ENCODE data around the gene STPG2. TPM values are rescaled to one million over a fixed set of nuclear protein-coding genes. Genes with fewer than 3 reads are reported as not detected.

Gene STPG2
- total RNA-seq, 1 donor from 2014 or later = 0.19 TPM

GRCh38 chr4:98094118-98094517, 49.2 kb downstream of the STPG2 start:
- no peak for DNase-seq (ENCODE audit: low spot score)

GRCh38 chr4:98093662-98094061, 49.6 kb downstream of the STPG2 start:
- no peak for DNase-seq (ENCODE audit: low spot score)

- DNase-seq (ENCODE audit: low spot score) = no peak
Measured at GRCh38 chr4:98092833-98093439, 50.3 kb downstream of the STPG2 start.

- DNase-seq (ENCODE audit: low spot score) = no peak
Measured at GRCh38 chr4:98081936-98082335, 61.3 kb downstream of the STPG2 start.

DNA sequence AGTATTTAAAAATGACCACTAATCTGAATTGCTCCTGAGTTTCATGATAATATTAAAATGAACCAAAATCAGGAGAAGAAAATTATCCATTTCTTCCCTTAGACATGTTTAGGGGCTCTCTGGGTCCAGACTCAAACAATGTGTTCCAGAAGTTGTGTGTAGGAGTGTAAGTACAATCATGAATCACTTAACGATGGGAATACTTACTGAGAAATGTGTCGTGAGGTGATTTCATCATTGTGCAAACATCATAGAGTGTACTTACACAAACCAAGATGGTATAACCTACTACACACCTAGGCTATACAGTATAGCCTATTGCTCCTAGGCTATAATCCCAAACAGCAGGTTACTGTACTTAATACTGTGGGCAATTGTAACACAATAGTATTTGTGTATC, 74.8 kb downstream of the STPG2 start:
- no peak for DNase-seq (ENCODE audit: low spot score)

DNA sequence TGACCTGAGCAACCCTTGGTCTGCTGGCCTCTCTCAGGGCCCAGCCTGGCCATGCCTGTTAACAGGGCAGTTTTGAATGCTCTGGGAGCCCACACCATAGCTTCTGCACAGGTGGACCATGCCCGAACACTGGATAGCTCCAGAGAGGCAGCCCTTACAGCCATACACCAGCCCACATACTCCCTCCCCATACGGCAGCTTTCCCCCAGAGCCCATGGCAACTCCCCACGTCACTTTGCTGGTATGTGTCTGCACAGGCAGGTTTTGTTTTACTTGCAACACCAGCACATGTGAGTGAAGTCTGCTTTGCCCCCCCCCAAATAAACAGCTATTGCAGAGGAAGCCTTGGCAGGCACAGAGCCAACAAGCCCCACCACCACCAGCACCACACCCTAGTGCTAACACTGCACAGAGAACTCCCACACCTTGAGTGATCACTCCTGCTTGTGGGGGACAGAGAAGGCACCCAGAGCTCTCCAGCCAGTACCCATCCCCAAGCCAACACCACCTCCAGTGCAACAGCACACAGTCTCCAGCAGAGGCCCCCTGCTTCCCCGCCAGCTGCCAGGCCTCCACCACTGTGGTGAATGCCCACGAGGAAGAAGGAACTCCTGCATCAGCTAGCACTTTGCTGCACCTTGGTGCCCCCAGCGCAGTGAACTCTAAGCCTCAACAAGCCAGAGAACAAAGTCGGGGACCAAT, 87.3 kb downstream of the STPG2 start:
- no peak for DNase-seq (ENCODE audit: low spot score)

DNA sequence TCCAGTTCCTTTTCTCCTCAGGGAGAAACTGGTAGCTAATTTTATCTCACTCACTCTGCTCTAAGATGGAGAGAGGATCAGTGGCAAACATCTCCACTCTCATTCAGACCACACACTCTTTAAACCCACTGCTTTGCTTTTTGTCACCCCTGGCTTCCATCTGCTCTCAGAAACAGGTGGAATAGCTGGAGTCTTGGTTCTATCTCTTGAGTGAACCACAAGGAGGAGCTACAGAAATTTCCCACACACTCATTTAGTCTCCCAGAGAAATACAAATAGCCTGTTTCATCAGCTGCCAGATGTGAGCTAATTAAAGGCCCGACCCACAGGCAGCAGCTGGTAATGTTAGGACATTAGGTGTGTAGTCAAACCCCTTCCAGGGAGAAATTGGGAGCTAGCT, 96.6 kb downstream of the STPG2 start:
- no peak for DNase-seq (ENCODE audit: low spot score)

DNA sequence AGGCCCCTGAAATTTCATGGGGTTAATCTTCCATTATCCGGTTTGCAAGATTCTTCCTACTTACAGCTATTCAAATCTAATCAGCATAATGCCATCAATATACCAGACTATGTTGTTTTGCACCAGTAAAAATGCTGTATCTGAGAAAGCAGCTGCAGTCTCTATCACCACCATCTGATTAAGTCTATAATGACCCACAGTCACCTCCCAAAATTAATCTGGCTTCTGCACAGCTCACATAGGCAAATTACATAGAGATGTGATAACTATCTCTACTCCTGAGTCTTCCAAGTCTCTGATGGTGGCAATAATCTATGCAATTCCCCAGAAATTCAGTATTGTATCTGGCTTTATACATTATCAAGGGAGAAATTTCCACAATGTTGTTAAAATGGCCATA, 113.2 kb downstream of the STPG2 start:
- no peak for DNase-seq (ENCODE audit: low spot score)

GRCh38 chr4:98027827-98028226, 115.4 kb downstream of the STPG2 start:
- no peak for DNase-seq (ENCODE audit: low spot score)

DNA sequence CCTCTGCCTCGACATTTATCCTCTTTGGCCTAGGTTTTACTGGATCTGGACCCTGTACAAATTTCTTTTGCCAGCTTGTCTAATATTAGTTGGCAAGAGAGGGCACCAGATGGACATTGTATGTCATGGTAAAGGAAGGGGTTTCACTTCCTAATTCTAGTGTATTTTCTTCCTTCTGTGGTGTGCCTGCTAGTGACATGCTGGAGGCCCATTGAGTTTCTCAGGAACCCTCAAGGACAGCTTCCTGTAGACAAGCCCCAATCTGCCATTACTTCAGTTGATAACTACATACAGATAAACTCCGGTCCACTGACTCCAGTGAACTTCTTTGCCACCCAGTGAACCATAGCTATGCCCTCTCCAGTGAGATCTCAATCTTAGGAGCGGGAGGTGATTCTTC, 116.9 kb downstream of the STPG2 start:
- DNase-seq (ENCODE audit: low spot score) = no peak

DNA sequence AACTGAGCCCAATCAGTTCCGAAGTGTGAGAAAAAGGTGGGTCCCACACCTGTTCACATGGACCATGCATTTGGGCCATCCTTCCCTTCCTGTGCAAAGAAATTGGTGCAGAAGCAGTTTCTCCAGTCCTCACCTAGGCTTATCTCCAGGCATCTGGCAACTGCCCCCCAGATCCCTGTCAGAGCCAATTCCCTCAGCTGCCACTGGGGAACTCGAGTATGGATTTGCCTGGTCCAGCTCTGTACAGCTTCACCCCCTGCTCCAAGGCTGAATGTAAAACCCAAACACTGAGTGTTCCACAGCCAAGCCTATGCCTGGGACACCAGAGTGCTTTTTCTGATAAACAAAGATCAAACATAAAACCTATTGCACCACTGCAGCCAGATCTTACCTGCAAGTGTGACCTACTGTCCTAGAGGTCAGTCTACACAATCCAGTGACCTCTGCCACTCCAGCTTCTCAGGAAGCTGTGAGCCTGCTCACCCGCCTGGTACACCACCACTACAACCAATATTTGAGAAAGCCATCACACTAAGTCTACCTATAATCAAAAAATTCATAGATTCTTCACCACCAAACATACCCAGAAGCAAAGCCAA, 136.4 kb downstream of the STPG2 start:
- no peak for DNase-seq (ENCODE audit: low spot score)

GRCh38 chr4:98006060-98006459, 137.2 kb downstream of the STPG2 start:
- DNase-seq (ENCODE audit: low spot score) = no peak

- no peak for DNase-seq (ENCODE audit: low spot score)
Measured at GRCh38 chr4:98000940-98001339, 142.3 kb downstream of the STPG2 start.

GRCh38 chr4:97998203-97998602, 145.1 kb downstream of the STPG2 start:
- DNase-seq (ENCODE audit: low spot score) = no peak

GRCh38 chr4:97994765-97995465, 148.4 kb downstream of the STPG2 start:
- no peak for DNase-seq (ENCODE audit: low spot score)

GRCh38 chr4:97990409-97990808, 152.9 kb downstream of the STPG2 start:
- no peak for DNase-seq (ENCODE audit: low spot score)

- DNase-seq (ENCODE audit: low spot score) = no peak
Measured at GRCh38 chr4:97987019-97987648, 156.1 kb downstream of the STPG2 start.

DNA sequence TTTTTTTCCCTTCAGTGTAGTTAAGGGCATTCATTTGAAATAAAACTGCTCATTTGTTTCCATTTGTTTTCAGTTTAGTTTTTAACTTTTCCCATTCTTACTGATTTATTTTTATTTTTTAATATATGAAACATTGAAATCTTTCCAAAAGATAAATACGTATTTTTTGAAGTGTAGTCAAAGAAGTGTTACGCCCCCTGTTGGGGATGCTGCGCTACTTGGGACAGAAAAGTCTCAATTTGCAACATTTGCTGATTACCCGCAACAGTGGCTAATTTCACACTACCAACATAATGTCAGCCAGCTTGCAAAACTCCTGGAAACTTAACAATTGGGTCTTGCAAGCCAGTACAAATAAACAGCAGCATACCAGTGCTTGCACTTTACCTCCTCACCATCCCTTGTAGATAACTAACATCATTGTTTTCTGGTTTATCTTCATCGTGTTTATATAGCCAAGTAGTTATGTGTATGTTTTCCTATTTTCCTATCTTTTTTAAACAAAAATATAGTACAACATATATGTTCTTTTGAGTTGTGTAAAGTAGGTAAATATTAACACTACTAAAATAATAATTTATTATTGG, 158.6 kb downstream of the STPG2 start:
- no peak for DNase-seq (ENCODE audit: low spot score)

GRCh38 chr4:97978791-97979488, 164.3 kb downstream of the STPG2 start:
- no peak for DNase-seq (ENCODE audit: low spot score)

DNA sequence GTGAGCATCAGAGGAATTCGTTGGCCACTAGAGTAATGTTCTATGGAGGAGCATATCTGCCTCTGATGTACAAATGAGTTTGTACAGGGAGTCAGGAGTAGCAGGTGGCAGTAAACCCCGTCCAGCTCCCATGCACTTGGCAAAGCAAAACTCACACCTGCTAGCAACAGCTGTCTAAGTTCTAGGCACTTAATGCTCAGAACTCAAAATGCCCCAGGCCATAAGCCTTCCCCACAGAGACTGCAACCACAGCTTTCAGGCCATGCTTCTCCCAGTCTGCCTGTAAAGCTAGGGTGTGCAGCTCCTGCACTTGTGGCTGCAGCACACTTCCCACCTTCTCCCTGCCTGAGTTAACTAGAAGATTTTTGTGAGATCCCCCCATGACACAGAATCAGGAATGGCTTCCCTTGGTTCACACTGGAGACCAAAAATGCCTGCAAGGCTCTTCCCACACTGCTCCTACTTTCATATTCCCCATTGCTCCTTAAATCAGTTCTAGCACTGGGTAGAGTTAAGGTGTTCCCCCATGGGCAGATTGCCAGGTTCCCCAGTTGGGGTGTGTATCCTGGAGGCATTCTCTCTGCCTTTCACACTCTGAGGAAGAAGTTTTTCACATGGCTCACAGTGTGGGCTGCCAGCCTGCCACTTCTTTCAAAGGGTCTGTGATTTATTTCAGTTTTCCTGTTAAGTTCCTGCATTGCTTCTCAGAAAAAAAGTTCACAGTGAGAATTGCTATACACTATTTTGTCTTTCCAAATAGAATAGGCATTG, 189.9 kb downstream of the STPG2 start:
- no peak for DNase-seq (ENCODE audit: low spot score)
